ENCODE results near the gene CHCHD6.
A peak's percentile ranks its signal among the peaks of the same experiment; 100 is the strongest.

The CHCHD6 gene

GRCh38 chr3:126742057-126742456 lies 38.0 kb downstream of the CHCHD6 start:
- no peak for DNase-seq

DNA sequence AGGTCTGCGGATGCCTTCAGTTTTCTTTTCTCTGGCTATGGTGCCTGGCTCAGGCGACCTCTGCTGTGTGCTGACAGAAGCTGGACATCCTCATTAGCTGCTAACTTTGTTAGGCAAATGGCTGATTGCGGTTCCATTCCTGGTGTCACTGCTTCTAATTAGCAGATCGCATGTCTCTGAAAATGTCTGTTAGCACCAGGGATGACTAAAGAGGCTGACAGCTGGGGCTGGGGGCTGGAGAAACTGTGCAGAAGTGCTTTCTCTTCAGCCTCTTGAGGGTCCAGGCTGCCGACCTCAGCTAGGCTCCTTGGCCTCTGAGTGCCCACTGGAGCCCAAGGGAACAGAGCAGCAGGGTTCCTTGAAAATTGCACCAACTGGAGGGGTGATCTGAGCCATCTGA lies 39.3 kb downstream of the CHCHD6 start:
- no peak for DNase-seq

DNA sequence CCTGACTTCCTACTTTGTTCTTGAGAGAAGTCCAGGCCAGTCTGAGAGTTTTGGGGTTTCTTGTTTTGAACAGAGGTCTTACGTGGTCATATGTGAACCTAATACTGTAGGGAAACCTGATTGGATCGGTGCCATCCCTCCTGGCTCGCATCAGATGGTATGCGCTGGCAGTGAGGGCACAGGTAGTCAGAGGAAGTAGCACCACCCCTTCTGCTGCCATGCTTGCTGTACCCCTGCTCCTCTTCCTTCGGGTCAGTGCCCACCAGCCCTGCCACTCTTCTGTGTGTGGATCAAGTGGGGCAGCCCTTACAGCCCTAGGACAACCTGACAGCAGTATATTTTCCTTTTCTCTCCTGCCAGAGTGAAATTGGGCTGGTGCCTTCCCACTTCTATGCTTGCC lies 39.7 kb downstream of the CHCHD6 start:
- no peak for DNase-seq

DNA sequence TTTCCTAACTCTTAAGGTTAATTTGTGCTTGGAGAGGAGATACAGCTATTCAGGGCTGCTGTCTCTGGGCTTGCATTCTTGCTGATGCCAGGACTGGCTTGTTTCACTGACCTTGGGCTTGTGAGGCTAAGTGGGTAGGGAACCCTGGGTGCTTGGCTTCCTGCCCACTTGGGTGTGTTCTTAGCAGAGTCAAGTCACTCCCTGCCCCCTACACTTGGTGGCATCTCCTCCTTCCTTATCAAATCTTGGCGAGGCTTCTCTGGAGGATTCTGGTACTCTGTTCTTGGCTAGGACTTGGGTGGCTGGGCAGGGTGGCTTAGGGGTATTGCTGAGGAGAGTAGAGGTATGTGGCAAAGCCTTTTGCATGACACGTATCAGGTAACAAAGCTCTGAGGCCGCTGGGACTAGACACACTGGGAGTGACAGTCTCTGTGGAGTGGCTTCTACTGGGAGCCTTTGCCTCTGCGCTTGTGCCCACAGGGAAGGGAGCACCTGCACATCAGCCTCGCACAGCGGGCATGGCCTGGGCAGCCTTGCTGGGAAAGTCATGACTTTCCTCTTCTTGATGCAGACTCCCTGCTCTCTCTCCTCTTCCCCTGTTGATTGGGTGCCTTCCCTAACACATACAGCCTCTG lies 41.8 kb downstream of the CHCHD6 start:
- DNase-seq, result no peak

DNA sequence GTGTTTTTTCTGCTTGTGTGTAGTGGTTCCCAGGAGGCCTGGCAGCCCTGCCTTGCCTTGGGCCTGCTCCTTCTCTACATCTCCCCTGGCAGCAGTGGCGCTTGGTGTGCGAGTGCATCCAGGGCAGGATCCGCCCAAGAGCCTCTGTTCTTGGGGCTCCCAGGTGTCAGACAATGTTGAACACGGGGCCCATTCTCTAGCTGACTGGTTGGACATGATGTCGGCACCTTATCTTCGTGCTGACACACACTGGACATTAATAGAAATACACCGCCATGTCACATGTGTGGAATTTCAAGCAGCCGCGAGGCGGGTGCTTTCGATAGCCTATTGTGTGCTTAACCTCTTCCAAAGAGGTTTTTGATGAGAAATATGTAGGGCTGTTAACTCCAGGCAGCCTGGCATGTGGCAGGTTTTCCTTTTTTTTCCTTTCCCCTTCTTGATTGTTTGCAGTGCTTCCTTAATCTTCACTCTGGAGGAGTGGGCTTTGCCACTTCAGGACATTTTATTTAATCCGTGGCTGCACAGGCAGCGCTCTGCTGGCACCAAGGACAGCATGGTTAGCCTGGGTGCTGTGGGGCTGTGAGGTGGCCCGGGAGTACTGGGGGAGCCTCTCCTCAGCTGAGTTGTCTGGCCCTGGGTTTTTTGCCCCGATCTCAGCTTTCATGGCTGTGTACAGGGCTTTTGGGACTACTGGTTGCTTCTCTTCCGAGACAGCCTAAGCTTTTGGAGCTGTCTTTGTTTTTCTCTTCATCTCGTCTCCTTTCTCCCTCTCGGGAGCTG lies 42.5 kb downstream of the CHCHD6 start:
- no peak for DNase-seq

- no peak for DNase-seq
Measured at GRCh38 chr3:126747768-126748167, 43.7 kb downstream of the CHCHD6 start.

DNA sequence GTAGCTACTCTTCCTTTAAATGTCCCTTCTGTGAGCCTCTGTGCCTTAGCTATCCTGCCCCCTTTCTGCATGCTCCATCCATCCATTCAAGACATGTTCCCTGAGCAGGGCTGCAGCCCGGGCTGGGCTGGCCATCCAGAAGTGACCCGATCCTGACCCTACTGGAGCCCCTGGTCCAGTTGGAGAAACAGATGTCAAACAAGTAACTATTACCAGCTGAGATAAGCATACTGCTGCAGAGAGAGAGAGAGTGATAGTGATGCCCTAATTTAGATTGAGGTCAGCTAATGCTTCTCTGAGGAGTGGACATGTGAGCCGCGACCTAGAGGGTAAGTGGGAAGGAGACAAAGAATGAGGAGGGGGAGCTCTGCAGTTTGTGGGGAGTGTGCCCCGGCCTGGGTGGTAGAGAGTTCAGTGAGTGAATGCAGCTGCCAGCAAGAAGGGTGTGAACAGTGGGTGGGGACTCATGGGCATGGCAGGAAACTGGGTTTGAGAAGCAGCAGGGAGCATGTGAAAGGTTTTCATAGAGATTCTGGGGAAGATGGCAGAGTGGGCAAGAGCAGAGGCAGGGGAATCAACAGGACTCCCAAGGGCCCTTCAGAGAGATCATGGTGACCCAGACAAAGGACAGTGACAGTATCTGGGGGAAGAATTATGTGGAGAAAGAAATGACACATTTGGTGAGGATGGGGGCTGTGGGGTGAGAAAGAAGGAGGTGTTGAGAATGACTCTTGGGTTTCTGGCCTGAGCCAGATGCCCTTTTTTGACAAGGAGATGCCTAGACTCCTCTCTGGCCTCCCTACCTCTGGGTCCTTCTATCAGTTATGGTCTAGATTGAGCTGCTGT lies 44.9 kb downstream of the CHCHD6 start:
- DNase-seq, result no peak

DNA sequence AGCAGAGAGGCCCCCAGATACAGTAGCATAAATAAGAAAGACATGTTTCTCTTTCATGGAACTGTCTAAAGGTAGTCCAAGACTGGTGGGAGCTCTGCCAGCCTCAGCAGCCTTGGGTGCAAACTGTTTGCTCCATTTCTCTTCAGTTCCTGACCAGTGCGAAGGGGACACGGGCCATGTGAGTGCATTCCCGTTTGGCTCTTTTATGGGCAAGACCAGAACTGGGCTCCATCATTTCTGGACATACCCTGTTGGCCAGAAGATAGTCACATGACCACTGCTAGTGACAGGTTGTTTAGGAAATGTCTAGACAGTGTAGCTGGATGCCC lies 45.5 kb downstream of the CHCHD6 start:
- DNase-seq, result no peak

GRCh38 chr3:126749931-126750755 lies 46.1 kb downstream of the CHCHD6 start:
- no peak for DNase-seq

DNA sequence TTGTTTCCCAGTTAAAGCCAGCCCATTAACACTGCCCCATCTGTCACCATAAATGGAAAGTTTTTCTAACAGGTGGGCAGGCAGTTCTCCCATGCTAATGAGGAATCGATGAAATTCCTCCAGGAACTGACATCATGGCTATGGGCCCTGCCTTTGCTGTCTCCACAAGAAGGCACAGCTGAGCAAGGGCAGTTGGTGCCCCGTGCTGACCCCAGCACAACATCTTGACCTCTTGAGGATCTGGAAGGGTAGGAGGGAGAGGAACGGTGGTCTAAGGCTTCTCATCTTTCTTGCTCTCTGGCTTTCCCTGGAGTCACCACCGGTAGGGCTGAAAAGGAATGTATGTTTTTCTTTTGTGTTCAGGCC lies 46.7 kb downstream of the CHCHD6 start:
- no peak for DNase-seq

GRCh38 chr3:126751611-126752302 lies 47.7 kb downstream of the CHCHD6 start:
- peak in 1 of 58 donors; percentile 20 for DNase-seq

GRCh38 chr3:126752303-126753190 lies 48.5 kb downstream of the CHCHD6 start:
- peak in 54 of 58 donors; percentile 5 to 83 (median 58) for DNase-seq

DNA sequence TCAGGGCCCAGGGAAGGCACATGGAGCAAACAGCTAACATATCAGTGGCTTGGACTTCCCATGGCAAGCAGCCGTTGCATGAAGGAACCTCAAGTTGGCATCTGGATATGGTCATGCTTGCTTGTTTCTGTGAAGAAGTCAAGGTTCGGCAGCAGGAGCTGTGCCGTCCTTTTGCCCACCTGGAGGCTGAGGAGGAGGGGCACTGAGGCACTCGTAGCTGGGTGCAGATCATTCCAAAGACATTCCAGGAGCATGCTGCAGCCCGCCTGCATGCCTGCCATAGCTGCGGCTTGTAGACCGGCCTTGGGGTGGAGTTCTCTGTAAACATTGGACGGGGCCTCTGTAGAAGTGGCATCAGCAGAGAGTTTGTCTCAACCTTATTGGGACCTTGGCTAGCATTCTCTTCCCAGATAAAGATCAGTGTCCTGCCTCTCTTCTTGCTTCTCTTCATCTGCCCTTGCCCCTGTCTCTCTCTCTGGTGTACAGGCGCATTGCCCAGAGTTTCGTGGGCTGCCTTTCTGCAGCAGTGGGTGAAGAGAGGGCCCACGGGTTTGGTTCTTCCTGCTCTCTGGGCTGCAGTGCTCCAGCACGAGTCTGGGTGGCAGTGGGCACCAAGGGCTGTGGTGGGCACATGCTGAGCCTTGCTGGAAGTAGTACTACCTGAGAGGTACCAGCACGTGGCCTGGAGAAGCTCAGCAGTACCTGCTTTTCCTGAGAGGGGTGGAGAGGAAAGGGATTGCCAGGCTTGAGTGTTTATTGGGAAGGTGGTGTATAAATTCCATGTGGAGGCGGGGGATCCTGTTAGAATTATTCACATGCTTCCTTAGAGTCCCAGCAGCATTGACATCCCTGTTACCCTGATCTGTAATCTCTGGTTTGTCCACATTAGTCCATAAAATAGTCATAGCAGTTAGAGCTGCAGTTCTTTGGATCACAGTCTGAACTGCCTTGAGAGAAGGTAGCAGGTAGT lies 49.4 kb downstream of the CHCHD6 start:
- DNase-seq, result peak in 4 of 58 donors; percentile 13 to 39 (median 26)

DNA sequence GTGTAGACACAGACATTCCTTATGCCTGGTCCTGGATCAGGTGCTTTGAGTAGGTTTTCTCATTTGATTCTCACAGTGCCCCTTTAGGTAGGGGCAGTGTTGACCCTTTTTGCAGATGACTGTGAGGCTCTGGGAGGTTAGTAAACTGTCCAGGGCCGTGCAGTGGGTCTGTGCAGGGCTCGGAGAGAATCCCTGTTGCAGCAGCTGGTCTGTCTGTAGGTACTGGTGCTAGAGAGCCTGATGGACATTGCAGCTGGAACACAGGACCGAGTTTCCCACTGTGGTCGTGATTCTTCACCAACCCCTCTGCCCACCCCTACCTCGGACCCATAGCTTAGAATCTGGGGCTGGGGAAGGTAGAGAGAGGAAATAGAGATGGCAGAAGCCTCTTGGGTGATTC lies 51.8 kb downstream of the CHCHD6 start:
- DNase-seq, result no peak

GRCh38 chr3:126758026-126758425 lies 54.0 kb downstream of the CHCHD6 start:
- DNase-seq, result no peak

DNA sequence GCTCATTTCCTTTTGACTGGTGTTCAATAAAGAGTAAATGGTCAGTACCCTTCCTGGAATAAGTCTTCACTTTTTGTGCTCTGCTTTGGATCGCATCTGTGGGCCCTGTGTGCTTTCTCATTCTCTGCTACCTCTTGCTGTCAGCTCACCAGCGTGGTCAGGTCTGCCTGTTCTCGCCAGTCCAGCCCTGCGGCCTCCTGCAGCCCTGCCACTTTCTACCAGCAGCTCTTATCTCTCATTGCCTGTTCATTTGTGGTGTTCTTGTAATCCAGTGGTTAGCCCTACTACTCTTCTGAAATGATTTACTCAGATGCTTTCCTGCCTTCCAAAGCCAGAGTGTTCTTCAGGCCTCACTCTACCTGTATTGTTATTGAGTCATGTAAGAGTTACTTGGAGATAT lies 54.8 kb downstream of the CHCHD6 start:
- no peak for DNase-seq

DNA sequence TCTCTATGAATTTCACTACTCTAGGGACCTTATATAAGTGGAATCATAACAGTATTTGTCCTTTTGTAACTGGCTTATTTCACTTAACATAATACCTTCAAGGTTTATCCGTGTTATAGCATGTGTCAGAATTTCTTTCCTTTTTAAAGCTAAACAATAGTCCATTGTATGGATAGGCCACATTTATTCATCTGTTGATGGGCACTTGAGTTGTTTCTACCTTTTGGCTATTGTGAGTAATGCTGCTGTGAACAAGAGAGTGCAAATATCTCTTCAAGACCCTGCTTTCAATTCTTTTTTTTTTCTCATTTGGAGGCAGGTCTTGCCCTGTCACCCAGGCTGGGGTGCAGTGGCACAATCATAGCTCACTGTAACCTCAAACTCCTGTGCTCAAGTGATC lies 56.5 kb downstream of the CHCHD6 start:
- no peak for DNase-seq

DNA sequence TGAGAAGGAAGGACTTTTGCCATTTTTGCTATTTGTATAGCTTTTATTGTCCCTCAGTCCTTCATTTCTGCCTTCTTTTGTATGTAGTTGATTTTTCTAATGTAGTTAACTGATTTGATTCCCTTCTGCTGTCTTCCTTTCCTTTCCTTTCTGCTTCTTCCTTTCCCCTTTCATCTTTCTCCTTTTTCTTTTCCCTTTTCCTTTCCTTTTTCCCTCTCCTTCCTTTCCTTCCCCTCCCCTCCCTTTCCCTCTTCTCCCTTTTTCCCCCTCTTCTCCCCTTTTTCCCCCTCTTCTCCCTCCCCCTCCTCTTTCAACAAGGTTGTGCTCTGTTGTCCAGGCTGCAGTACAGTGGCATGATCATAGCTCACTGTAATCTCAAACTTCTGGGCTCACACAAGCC lies 59.0 kb downstream of the CHCHD6 start:
- DNase-seq, result no peak
